Glutamatergic neuron (in vitro differentiated cells): ENCODE data around the gene ADCY5. TPM values are rescaled to one million over a fixed set of nuclear protein-coding genes. Genes with fewer than 3 reads are reported as not detected.

Source experiments
- DNase-seq: peaks from one replicate; pipeline ENCODE4 v3.0.0; 2022
- H3K27ac Mint-ChIP-seq: one replicate; pipeline ENCODE4 v1.8.0; 2020; ENCODE audit warnings: mild to moderate bottlenecking, mixed read lengths, inconsistent platforms; ENCODE audit not compliant: unreplicated experiment
- H3K27me3 Mint-ChIP-seq: one replicate; pipeline ENCODE4 v1.8.0; 2020; ENCODE audit warnings: mild to moderate bottlenecking, moderate library complexity, mixed read lengths, inconsistent platforms; ENCODE audit not compliant: unreplicated experiment
- H3K36me3 Mint-ChIP-seq: one replicate; pipeline ENCODE4 v1.8.0; 2020; ENCODE audit warnings: mild to moderate bottlenecking, mixed read lengths, inconsistent platforms; ENCODE audit not compliant: unreplicated experiment
- H3K4me1 Mint-ChIP-seq: one replicate; pipeline ENCODE4 v1.8.0; 2020; ENCODE audit warnings: mild to moderate bottlenecking, low read depth, mixed read lengths, inconsistent platforms; ENCODE audit not compliant: unreplicated experiment
- H3K4me3 Mint-ChIP-seq: one replicate; pipeline ENCODE4 v1.8.0; 2020; ENCODE audit warnings: mild to moderate bottlenecking, mixed read lengths, inconsistent platforms; ENCODE audit not compliant: unreplicated experiment
- H3K9me3 Mint-ChIP-seq: one replicate; pipeline ENCODE4 v1.8.0; 2020; ENCODE audit warnings: mild to moderate bottlenecking, moderate library complexity, mixed read lengths, inconsistent platforms; ENCODE audit not compliant: unreplicated experiment
- CTCF ChIP-seq: fragments of 200-600 bp; sonication (generic); IDR thresholded peaks from one replicate; pipeline ENCODE4 v1.5.0; 2021; ENCODE audit not compliant: partially characterized antibody, unreplicated experiment
- total RNA-seq: library from RNA; stranded (reverse); fragmentation: NEBNext Ultra II Directional; extraction: Animal tissue kit (Norgen Biotek cat#: 25700); gene quantifications from one replicate; pipeline ENCODE4 v1.2.1, GENCODE V29; 2021; ENCODE audit not compliant: unreplicated experiment

The ADCY5 gene
- total RNA-seq, 1 donor from 2014 or later = 2.1 TPM

- Mint-ChIP-seq H3K36me3 (peaks cover 5% of the 10 kb centered on the region), H3K27me3 (peaks cover 5% of the 10 kb centered on the region), H3K27ac (no peak overlapping the region), H3K4me3 (no peak overlapping the region), H3K4me1 (peaks cover 25% of the 10 kb centered on the region), H3K9me3 (peaks cover 5% of the 10 kb centered on the region)
- TF ChIP-seq CTCF = no peak
- DNase-seq = no peak
These were observed 59.9 kb downstream of the ADCY5 start for GRCh38 chr3:123388811-123389627.

- Mint-ChIP-seq H3K36me3 (peaks cover 5% of the 10 kb centered on the region), H3K4me1 (peaks cover 33% of the 10 kb centered on the region), H3K27me3 (peaks cover 8% of the 10 kb centered on the region), H3K27ac (no peak overlapping the region), H3K4me3 (no peak overlapping the region), H3K9me3 (peaks cover 7% of the 10 kb centered on the region)
- TF ChIP-seq CTCF = no peak
- DNase-seq = no peak
These were observed 60.8 kb downstream of the ADCY5 start for GRCh38 chr3:123388042-123388441.

GRCh38 chr3:123387532-123387931 lies 61.4 kb downstream of the ADCY5 start:
- DNase-seq = no peak
- Mint-ChIP-seq H3K9me3 (peaks cover 7% of the 10 kb centered on the region), H3K4me3 (no peak overlapping the region), H3K27ac (no peak overlapping the region), H3K4me1 (peaks cover 32% of the 10 kb centered on the region), H3K36me3 (peaks cover 5% of the 10 kb centered on the region), H3K27me3 (peaks cover 8% of the 10 kb centered on the region)
- TF ChIP-seq CTCF = no peak

GRCh38 chr3:123386477-123387040 lies 62.3 kb downstream of the ADCY5 start:
- H3K4me3 Mint-ChIP-seq = no peak overlapping the region
- no peak for TF ChIP-seq CTCF
- H3K4me1 Mint-ChIP-seq = peaks cover 28% of the 10 kb centered on the region
- H3K27ac Mint-ChIP-seq = no peak overlapping the region
- peaks cover 8% of the 10 kb centered on the region for H3K9me3 Mint-ChIP-seq
- DNase-seq = no peak
- peaks cover 8% of the 10 kb centered on the region for H3K27me3 Mint-ChIP-seq
- H3K36me3 Mint-ChIP-seq = peaks cover 5% of the 10 kb centered on the region

- no peak for TF ChIP-seq CTCF
- Mint-ChIP-seq H3K4me1 (peaks cover 24% of the 10 kb centered on the region), H3K27ac (no peak overlapping the region)
These were observed 62.9 kb downstream of the ADCY5 start for GRCh38 chr3:123385981-123386380.

More at GRCh38 chr3:123385981-123386380, 62.9 kb downstream of the ADCY5 start:
- H3K4me3 Mint-ChIP-seq = no peak overlapping the region
- peaks cover 5% of the 10 kb centered on the region for H3K36me3 Mint-ChIP-seq
- peaks cover 7% of the 10 kb centered on the region for H3K9me3 Mint-ChIP-seq
- H3K27me3 Mint-ChIP-seq = peaks cover 8% of the 10 kb centered on the region
- no peak for DNase-seq
